Activated CD4-positive, alpha-beta T cell treated with anti-CD3 and anti-CD28 coated beads for 36 hours (primary cell): ENCODE measurements around the gene NTM. TPM values are rescaled to one million over a fixed set of nuclear protein-coding genes. Genes with fewer than 3 reads are reported as not detected.

ENCODE experiments used
- ATAC-seq: fragments of 200-7000 bp; cut with Tn5 transposase; one replicate; pipeline ENCODE4 v1.10.0; 2021; ENCODE audit warnings: mild to moderate bottlenecking, moderate library complexity
- CTCF ChIA-PET: fragments of 350-600 bp; sonication (Branson Sonifier 250); formaldehyde crosslinking; loops from one replicate; lab custom pipeline; 2021; ENCODE audit warnings: antibody characterized with exemption; lab: Charles Lee
- POLR2A ChIA-PET: fragments of 350-600 bp; sonication (Branson Sonifier 250); formaldehyde crosslinking; loops from one replicate; lab custom pipeline; 2021; ENCODE audit warnings: antibody characterized with exemption, inconsistent platforms; lab: Charles Lee
- DNase-seq: peaks from one replicate; pipeline ENCODE4 v3.0.0-alpha.2; 2020
- H3K27ac Mint-ChIP-seq: one replicate; pipeline ENCODE4 v1.8.0; 2021; ENCODE audit warnings: mixed read lengths
- H3K27me3 Mint-ChIP-seq: one replicate; pipeline ENCODE4 v1.8.0; 2021; ENCODE audit warnings: mixed read lengths
- H3K36me3 Mint-ChIP-seq: one replicate; pipeline ENCODE4 v1.8.0; 2021; ENCODE audit warnings: low read depth, mixed read lengths
- H3K4me1 Mint-ChIP-seq: one replicate; pipeline ENCODE4 v1.8.0; 2021; ENCODE audit warnings: mixed read lengths
- H3K4me3 Mint-ChIP-seq: one replicate; pipeline ENCODE4 v1.8.0; 2021; ENCODE audit warnings: mild to moderate bottlenecking, moderate library complexity, mixed read lengths
- H3K9me3 Mint-ChIP-seq: one replicate; pipeline ENCODE4 v1.8.0; 2021; ENCODE audit warnings: low read depth, mixed read lengths
- intact Hi-C, 2 experiments: fragments of 100-400 bp; cut with DNase I in 1 of 2; cut with micrococcal nuclease in 1 of 2; formaldehyde crosslinking; loops; one replicate each; pipeline versions ENCODE4 v1.14.2 to v1.15.1; 2022 to 2024; cut with DNase I, micrococcal nuclease
- total RNA-seq, 2 experiments: library from RNA; stranded (reverse); gene quantifications; one replicate each; pipeline ENCODE4 v1.2.3, GENCODE V29; 2021

The NTM gene
- total RNA-seq, 2 experiments from 2014 or later: not detected

- H3K27ac Mint-ChIP-seq: no peak overlapping the region
- H3K9me3 Mint-ChIP-seq: no peaks in the 10 kb centered on the region
- DNase-seq (no peak), ATAC-seq (no peak)
- no peak overlapping the region for H3K4me3 Mint-ChIP-seq
- H3K36me3 Mint-ChIP-seq: no peaks in the 10 kb centered on the region
- H3K27me3 Mint-ChIP-seq: peaks cover 2% of the 10 kb centered on the region
- intact Hi-C loops: no loop called here
- ChIA-PET CTCF (no interaction called here), POLR2A (no interaction called here)
- H3K4me1 Mint-ChIP-seq: no peaks in the 10 kb centered on the region
These were observed 225.4 kb downstream of the NTM start for GRCh38 chr11:131595797-131596196.

DNA sequence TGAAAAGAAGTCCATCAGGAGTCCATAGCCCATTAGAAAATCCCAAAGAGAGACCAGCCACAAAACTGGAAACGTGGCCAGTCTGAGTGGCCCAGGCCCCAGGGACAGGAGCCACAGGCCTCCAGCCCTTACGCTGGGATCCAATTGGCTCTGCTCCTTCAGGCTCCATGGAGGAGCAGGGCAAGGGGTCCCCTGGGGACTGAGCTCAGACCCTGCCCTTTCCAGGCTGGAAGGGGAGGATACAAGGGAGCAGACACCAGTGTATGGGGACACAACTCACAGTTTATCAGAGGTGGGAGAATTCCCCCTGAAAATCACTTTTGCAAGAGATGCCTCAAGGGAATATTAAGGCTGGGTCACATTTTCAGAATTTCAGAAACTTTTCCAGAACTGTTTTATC, 227.5 kb downstream of the NTM start:
- CTCF ChIA-PET: no interaction called here
- Mint-ChIP-seq H3K4me1 (no peaks in the 10 kb centered on the region), H3K27ac (no peak overlapping the region), H3K9me3 (no peaks in the 10 kb centered on the region), H3K27me3 (peaks cover 6% of the 10 kb centered on the region), H3K36me3 (no peaks in the 10 kb centered on the region), H3K4me3 (no peak overlapping the region)
- intact Hi-C loops: no loop called here
- DNase-seq (no peak), ATAC-seq (no peak)
- POLR2A ChIA-PET: no interaction called here

DNA sequence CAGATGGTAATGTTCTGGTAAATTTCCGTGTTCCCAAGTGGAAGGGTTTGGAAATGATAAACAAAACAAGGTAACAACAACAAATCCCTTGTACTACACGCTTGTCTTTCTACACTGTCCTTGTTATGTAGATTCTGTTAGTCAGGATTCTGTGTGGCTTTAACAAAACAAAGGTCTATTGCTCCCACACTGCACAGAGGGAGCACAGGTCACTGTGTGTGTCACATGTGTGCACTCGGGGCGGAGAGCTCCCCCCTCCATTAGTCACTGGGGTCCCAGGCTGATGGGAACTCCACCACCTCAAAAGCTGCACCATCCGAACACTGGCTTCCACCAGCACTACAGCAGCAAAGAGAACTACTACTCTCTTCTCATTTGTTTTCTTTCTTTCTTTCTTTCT, 227.9 kb downstream of the NTM start:
- H3K36me3 Mint-ChIP-seq: no peaks in the 10 kb centered on the region
- DNase-seq: no peak
- H3K4me3 Mint-ChIP-seq: no peak overlapping the region
- ATAC-seq: no peak
- POLR2A ChIA-PET: no interaction called here
- intact Hi-C loops: no loop called here
- CTCF ChIA-PET: no interaction called here
- no peaks in the 10 kb centered on the region for H3K9me3 Mint-ChIP-seq
- H3K4me1 Mint-ChIP-seq: no peaks in the 10 kb centered on the region
- H3K27me3 Mint-ChIP-seq: peaks cover 8% of the 10 kb centered on the region
- H3K27ac Mint-ChIP-seq: no peak overlapping the region

GRCh38 chr11:131599285-131599684, 228.9 kb downstream of the NTM start:
- ChIA-PET POLR2A (no interaction called here), CTCF (no interaction called here)
- Mint-ChIP-seq H3K9me3 (no peaks in the 10 kb centered on the region), H3K27me3 (peaks cover 8% of the 10 kb centered on the region), H3K4me3 (no peak overlapping the region), H3K4me1 (no peaks in the 10 kb centered on the region), H3K27ac (no peak overlapping the region), H3K36me3 (no peaks in the 10 kb centered on the region)
- intact Hi-C loops: no loop called here
- ATAC-seq: no peak
- DNase-seq: no peak

DNA sequence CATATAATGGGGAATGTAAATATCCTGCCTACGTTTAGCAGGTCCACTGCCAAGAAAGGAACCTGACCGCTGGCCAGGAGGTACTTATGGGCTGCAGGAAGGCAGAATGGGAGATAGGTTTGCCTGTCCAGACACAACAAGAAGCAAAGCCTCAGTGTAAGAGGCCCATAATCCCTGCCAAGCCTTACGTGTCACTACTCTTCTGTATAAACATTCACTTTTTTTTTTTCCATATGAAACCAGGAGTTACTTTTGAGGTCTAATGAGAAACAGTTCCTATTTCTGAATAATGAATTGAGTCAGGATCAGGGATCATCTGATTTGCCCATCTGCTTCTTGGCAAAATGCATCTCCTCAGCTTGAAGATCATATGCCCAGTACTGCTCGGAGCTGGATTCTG, 230.2 kb downstream of the NTM start:
- Mint-ChIP-seq H3K9me3 (no peaks in the 10 kb centered on the region), H3K4me1 (no peaks in the 10 kb centered on the region), H3K36me3 (no peaks in the 10 kb centered on the region), H3K27me3 (peaks cover 8% of the 10 kb centered on the region), H3K4me3 (no peak overlapping the region), H3K27ac (no peak overlapping the region)
- intact Hi-C loops: no loop called here
- no peak for DNase-seq
- POLR2A ChIA-PET: no interaction called here
- CTCF ChIA-PET: no interaction called here
- ATAC-seq: no peak

DNA sequence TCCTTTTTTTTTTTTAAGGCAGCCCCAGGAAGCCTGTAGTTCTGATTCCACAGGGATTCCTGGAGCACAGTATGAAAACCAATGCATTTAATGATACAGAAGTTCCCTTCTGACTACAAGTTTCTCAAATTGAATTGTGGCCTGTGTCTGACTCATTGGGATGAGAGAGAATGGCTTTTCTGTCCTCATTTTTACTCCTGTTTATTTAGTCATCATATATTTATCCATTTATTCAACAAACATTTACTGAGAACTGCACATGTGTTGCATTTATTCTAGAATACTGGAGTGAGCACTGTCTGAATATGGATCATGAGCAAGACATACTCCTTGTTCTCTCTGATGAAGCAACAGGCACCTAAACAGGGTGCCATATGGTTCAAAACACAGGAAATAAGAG, 231.2 kb downstream of the NTM start:
- H3K27me3 Mint-ChIP-seq: peaks cover 8% of the 10 kb centered on the region
- H3K9me3 Mint-ChIP-seq: no peaks in the 10 kb centered on the region
- ChIA-PET POLR2A (no interaction called here), CTCF (no interaction called here)
- no peak for DNase-seq
- intact Hi-C loops: no loop called here
- H3K4me1 Mint-ChIP-seq: no peaks in the 10 kb centered on the region
- H3K4me3 Mint-ChIP-seq: no peak overlapping the region
- no peak overlapping the region for H3K27ac Mint-ChIP-seq
- no peaks in the 10 kb centered on the region for H3K36me3 Mint-ChIP-seq
- ATAC-seq: no peak

DNA sequence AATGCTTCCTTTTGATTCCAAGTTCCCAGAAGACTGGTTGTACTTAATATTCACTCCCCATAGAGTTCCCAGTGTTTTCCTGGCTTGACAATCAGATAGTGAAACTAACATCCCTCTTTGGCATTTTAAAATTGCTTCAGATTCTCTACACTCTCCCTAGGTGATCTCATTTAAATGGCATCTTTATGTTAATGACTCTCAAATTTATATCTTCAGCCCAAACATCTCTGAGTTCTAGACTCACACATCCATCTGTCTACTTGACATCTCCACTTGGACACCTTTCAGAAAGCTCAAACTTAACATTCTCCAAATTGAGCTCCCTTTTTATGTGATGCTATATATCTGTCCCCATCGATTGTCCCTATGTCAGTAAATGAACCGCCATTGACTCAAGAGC, 232.0 kb downstream of the NTM start:
- no peaks in the 10 kb centered on the region for H3K36me3 Mint-ChIP-seq
- no peak overlapping the region for H3K4me3 Mint-ChIP-seq
- no peak for DNase-seq
- no peak overlapping the region for H3K27ac Mint-ChIP-seq
- peaks cover 8% of the 10 kb centered on the region for H3K27me3 Mint-ChIP-seq
- no peak for ATAC-seq
- H3K9me3 Mint-ChIP-seq: no peaks in the 10 kb centered on the region
- H3K4me1 Mint-ChIP-seq: no peaks in the 10 kb centered on the region
- ChIA-PET CTCF (no interaction called here), POLR2A (no interaction called here)
- intact Hi-C loops: no loop called here

- no peak overlapping the region for H3K4me3 Mint-ChIP-seq
These were observed 236.5 kb downstream of the NTM start for GRCh38 chr11:131606811-131607335.

GRCh38 chr11:131609337-131609736, 238.9 kb downstream of the NTM start:
- Mint-ChIP-seq H3K27me3 (peaks cover 10% of the 10 kb centered on the region), H3K4me3 (no peak overlapping the region), H3K9me3 (peaks cover 2% of the 10 kb centered on the region), H3K27ac (no peak overlapping the region), H3K4me1 (no peaks in the 10 kb centered on the region), H3K36me3 (no peaks in the 10 kb centered on the region)
- ChIA-PET CTCF (interaction anchor here (1.6 kb wide), 1 partner anchor 12 kb away, joined by 4 read pairs; no protein-coding TSS in a partner anchor), POLR2A (no interaction called here)
- intact Hi-C loops: no loop called here
- DNase-seq (no peak), ATAC-seq (no peak)

More at GRCh38 chr11:131606811-131607335, 236.5 kb downstream of the NTM start:
- H3K36me3 Mint-ChIP-seq: no peaks in the 10 kb centered on the region
- intact Hi-C loops: no loop called here
- ATAC-seq (no peak), DNase-seq (no peak)
- H3K27ac Mint-ChIP-seq: no peak overlapping the region
- peaks cover 16% of the 10 kb centered on the region for H3K27me3 Mint-ChIP-seq
- POLR2A ChIA-PET: no interaction called here
- CTCF ChIA-PET: no interaction called here
- no peaks in the 10 kb centered on the region for H3K4me1 Mint-ChIP-seq
- H3K9me3 Mint-ChIP-seq: peaks cover 2% of the 10 kb centered on the region

GRCh38 chr11:131609921-131610320, 239.5 kb downstream of the NTM start:
- ATAC-seq (no peak), DNase-seq (no peak)
- intact Hi-C loops: no loop called here
- Mint-ChIP-seq H3K4me1 (no peaks in the 10 kb centered on the region), H3K9me3 (peaks cover 2% of the 10 kb centered on the region), H3K4me3 (no peak overlapping the region), H3K27me3 (peaks cover 10% of the 10 kb centered on the region), H3K36me3 (no peaks in the 10 kb centered on the region), H3K27ac (no peak overlapping the region)
- POLR2A ChIA-PET: no interaction called here
- CTCF ChIA-PET: interaction anchor here (1.6 kb wide), 1 partner anchor 11 kb away, joined by 4 read pairs; no protein-coding TSS in a partner anchor

GRCh38 chr11:131611322-131611721, 240.9 kb downstream of the NTM start:
- H3K4me1 Mint-ChIP-seq: no peaks in the 10 kb centered on the region
- no peak overlapping the region for H3K4me3 Mint-ChIP-seq
- H3K36me3 Mint-ChIP-seq: no peaks in the 10 kb centered on the region
- H3K9me3 Mint-ChIP-seq: peaks cover 2% of the 10 kb centered on the region
- POLR2A ChIA-PET: no interaction called here
- H3K27me3 Mint-ChIP-seq: peaks cover 10% of the 10 kb centered on the region
- intact Hi-C loops: no loop called here
- no peak for ATAC-seq
- DNase-seq: no peak
- no peak overlapping the region for H3K27ac Mint-ChIP-seq
- CTCF ChIA-PET: no interaction called here

GRCh38 chr11:131612533-131612932, 242.1 kb downstream of the NTM start:
- no peak for DNase-seq
- Mint-ChIP-seq H3K4me1 (no peaks in the 10 kb centered on the region), H3K9me3 (peaks cover 2% of the 10 kb centered on the region), H3K27me3 (peaks cover 15% of the 10 kb centered on the region), H3K4me3 (no peak overlapping the region), H3K36me3 (no peaks in the 10 kb centered on the region), H3K27ac (no peak overlapping the region)
- intact Hi-C loops: no loop called here
- POLR2A ChIA-PET: no interaction called here
- ATAC-seq: no peak
- CTCF ChIA-PET: no interaction called here
